Ovary (tissue), 9 donors: ENCODE data around the gene ST3GAL6. TPM values are rescaled to one million over a fixed set of nuclear protein-coding genes. Genes with fewer than 3 reads are reported as not detected.

ENCODE experiments used
- DNase-seq, 5 donors: peaks; one replicate each; pipeline ENCODE4 v3.0.0-alpha.2; 2019 to 2020
- H3K27ac ChIP-seq, 2 donors: fragments of 200-600 bp; one replicate each; pipeline versions ENCODE4 v1.5.1 to v1.8.0; 2019 to 2022
- H3K27me3 ChIP-seq: fragments of 200-600 bp; one replicate; pipeline ENCODE4 v1.8.0; 2022
- H3K36me3 ChIP-seq: fragments of 200-600 bp; sonication (generic); one replicate; pipeline ENCODE4 v1.5.1; 2019
- H3K4me1 ChIP-seq: one replicate; pipeline ENCODE4 v1.8.1; 2013; ENCODE audit warnings: mild to moderate bottlenecking, moderate library complexity; ENCODE audit not compliant: insufficient read depth
- H3K4me3 ChIP-seq: fragments of 200-600 bp; sonication (generic); one replicate; pipeline ENCODE4 v1.5.1; 2017
- H3K9me3 ChIP-seq, 2 donors: fragments of 200-600 bp in 1 of 2; sonication (generic) in 1 of 2; one replicate each; pipeline versions ENCODE4 v1.5.1 to v1.8.1; 2013 to 2019; ENCODE audit warnings: mild to moderate bottlenecking in 1 of 2, moderate library complexity in 1 of 2
- CTCF ChIP-seq, 3 donors: fragments of 450-650 bp in 2 of 3; fragments of 200-600 bp in 1 of 3; IDR thresholded peaks; one replicate each; pipeline versions ENCODE4 v1.5.1 to v1.8.0; 2016 to 2022; ENCODE audit warnings: antibody characterized with exemption in 3 of 3, mild to moderate bottlenecking in 1 of 3
- EP300 ChIP-seq: sonication (generic); formaldehyde crosslinking; IDR thresholded peaks from one replicate; pipeline ENCODE4 v1.6.1; 2017; ENCODE audit warnings: antibody characterized with exemption
- POLR2A ChIP-seq: fragments of 450-650 bp; IDR thresholded peaks from one replicate; pipeline ENCODE4 v1.6.1; 2017; ENCODE audit warnings: antibody characterized with exemption, mild to moderate bottlenecking, moderate library complexity
- WGBS, 3 donors: extraction: QIAGEN DNeasy Blood & Tissue Kit in 1 of 3; methylation state at CpG; one replicate each; pipeline versions ENCODE4 v1.1.5 to v1.1.7; 2013 to 2017; 5-methylcytosine and 5-hydroxymethylcytosine counted together
- intact Hi-C, 4 donors: fragments of 100-400 bp; cut with DNase I; formaldehyde crosslinking; loops; one replicate each; pipeline versions ENCODE4 v1.11.0 to v1.15.1; 2022 to 2023
- polyA plus RNA-seq, 2 donors: library from polyadenylated mRNA; stranded (reverse); fragments of 200-250 nt in 1 of 2; fragments of 350-450 nt in 1 of 2; fragmentation: Illumina TruSeq in 1 of 2; extraction: RNeasy Lipid Tissue Mini Kit (QIAGEN cat#74804) in 1 of 2; gene quantifications; one replicate each; pipeline ENCODE4 v1.2.3, GENCODE V29; 2013 to 2014
- total RNA-seq, 7 donors: library from RNA; depleted of rRNA in 2 of 7; stranded (reverse); fragments of >200 nt in 2 of 7; fragmentation: NEBNext Ultra II Directional in 3 of 7; extraction: Animal tissue kit (Norgen Biotek cat#: 25700) in 3 of 7; gene quantifications; one replicate each; pipeline versions ENCODE4 v1.1.0 to v1.2.4, GENCODE V29; 2016 to 2023
- donor health status: DM: no; HTN: no; CAD: no; lungs with moderate emphysema.
- donor health status: DM: no; HTN: no; CAD: no.
- donor health status: Bipolar disorder and iron deficiency.
- donor health status: DM: yes; HTN: yes; CAD: no.
- donor health status: DM: no; HTN: no; CAD: no.
- donor health status: DM: yes; HTN: yes; CAD: no.

Gene ST3GAL6
- total and polyA plus RNA-seq, 9 donors, result 1.9 to 16.7 (median 3.7) TPM

GRCh38 chr3:98782824-98783500 lies 19.8 kb downstream of the ST3GAL6 start:
- no peak overlapping the region for H3K27ac ChIP-seq
- TF ChIP-seq EP300 (no peak), POLR2A (no peak), CTCF (IDR thresholded peaks at IDR 0.05) (no peak)
- H3K36me3 ChIP-seq, result no peaks in the 10 kb centered on the region
- DNase-seq, result no peak
- no peaks in the 10 kb centered on the region for H3K9me3 ChIP-seq
- WGBS, 3 donors, result 87 to 92% (median 89%) methylated on average over 8 of the region's 8 CpGs
- intact Hi-C loops, result no loop called here
- H3K4me1 ChIP-seq, result peaks cover 2% of the 10 kb centered on the region
- no peak overlapping the region for H3K4me3 ChIP-seq
- H3K27me3 ChIP-seq, result no peaks in the 10 kb centered on the region

- Histone ChIP-seq H3K27ac (no peak overlapping the region), H3K36me3 (no peaks in the 10 kb centered on the region), H3K4me1 (peaks cover 2% of the 10 kb centered on the region), H3K9me3 (no peaks in the 10 kb centered on the region), H3K27me3 (no peaks in the 10 kb centered on the region), H3K4me3 (no peak overlapping the region)
- WGBS, 3 donors, result 29 to 70% (median 32%) methylated on average over 5 of the region's 5 CpGs
- DNase-seq, result no peak
- intact Hi-C loops, result no loop called here
- TF ChIP-seq CTCF (IDR thresholded peaks at IDR 0.05), result no peak
- no peak for TF ChIP-seq POLR2A
- no peak for TF ChIP-seq EP300
These were observed 20.9 kb downstream of the ST3GAL6 start for GRCh38 chr3:98784042-98784441.

- no peaks in the 10 kb centered on the region for H3K27me3 ChIP-seq
- no peaks in the 10 kb centered on the region for H3K9me3 ChIP-seq
- no peak overlapping the region for H3K4me3 ChIP-seq
- H3K4me1 ChIP-seq, result peaks cover 2% of the 10 kb centered on the region
- intact Hi-C loops, result no loop called here
- H3K27ac ChIP-seq, result no peak overlapping the region
- 36 to 93% (median 44%) methylated on average over 3 of the region's 3 CpGs for WGBS, 3 donors
- no peak for DNase-seq
- TF ChIP-seq CTCF (IDR thresholded peaks at IDR 0.05), result no peak
- TF ChIP-seq POLR2A, result no peak
- no peak for TF ChIP-seq EP300
- H3K36me3 ChIP-seq, result no peaks in the 10 kb centered on the region
These were observed 21.8 kb downstream of the ST3GAL6 start for GRCh38 chr3:98784666-98785600.

GRCh38 chr3:98786364-98787006 lies 23.3 kb downstream of the ST3GAL6 start:
- Histone ChIP-seq H3K9me3 (no peaks in the 10 kb centered on the region), H3K36me3 (no peaks in the 10 kb centered on the region), H3K4me3 (no peak overlapping the region), H3K4me1 (peaks cover 2% of the 10 kb centered on the region), H3K27ac (no peak overlapping the region), H3K27me3 (no peaks in the 10 kb centered on the region)
- TF ChIP-seq CTCF (IDR thresholded peaks at IDR 0.05), result no peak
- no peak for TF ChIP-seq EP300
- no peak for TF ChIP-seq POLR2A
- intact Hi-C loops, result no loop called here
- no peak for DNase-seq
- 84 to 85% (median 85%) methylated on average over 4 of the region's 4 CpGs for WGBS, 3 donors
